NCI-H82 treated with DMSO at 0.1 percent for 48 hours (cell line): ENCODE data around the gene GJC2.
"Not testable (repeated sequence)": the region's sequence is repeated elsewhere in the genome, so short reads cannot be mapped to it uniquely, and the experiment has no call there.

Experiments
- DNase-seq: peaks from one replicate; lab custom pipeline; 2025; ENCODE audit not compliant: unreplicated experiment; lab: John Stamatoyannopoulos, UW

The GJC2 gene

DNA sequence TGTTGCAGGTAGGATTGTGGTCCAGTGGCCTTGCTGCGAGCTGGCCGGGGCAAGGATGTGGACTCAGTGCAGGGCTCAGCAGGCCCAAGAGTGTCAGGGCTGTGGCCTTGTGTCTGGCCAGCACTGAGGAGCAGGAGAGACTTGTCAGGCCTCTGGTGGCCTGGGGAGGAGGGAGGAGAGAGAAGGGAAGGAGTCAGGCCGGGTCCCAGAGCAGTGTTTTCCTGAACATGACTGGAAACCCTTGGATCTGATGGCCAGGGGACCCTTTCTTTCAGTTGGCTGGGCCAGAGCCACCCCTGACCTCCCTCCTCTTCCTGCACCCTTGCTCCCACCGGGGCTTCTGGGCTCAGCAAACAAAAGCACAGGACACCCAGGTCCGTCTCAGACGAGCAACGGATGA lies 20.9 kb downstream of the GJC2 start:
- no peak for DNase-seq

DNA sequence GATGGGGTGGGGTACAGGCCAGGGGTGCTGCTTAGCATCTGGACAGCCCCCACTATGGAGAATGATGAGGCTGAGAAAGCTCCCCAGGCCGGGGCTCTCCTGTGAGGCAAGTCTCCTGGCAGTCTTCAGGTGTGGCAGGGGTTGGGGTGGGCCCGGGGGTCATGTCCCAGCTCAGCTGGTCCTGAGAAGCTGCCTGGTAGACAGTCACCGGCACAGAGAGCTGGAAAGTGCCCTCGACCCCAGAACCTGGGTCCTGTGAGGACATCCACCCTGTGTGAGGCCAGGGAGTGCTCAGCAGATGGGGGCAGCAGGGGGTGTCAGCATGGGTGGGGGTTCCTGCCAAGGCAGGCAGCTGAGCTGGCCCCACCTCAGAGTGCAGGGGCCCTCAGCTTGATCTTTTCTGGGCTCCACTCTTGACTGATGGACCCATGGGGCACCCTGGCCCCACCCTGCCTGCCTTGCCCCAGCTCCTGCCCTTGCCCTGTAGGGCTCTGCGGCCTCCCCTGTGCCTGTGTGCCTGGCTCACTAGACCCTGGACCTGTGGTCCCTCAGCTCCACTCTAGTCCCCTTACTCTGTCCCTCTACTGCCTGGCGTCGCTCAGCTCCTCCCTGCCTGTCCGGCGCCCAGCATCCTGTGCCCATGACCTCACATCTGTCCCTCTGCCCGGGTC lies 21.6 kb downstream of the GJC2 start:
- DNase-seq, result no peak

DNA sequence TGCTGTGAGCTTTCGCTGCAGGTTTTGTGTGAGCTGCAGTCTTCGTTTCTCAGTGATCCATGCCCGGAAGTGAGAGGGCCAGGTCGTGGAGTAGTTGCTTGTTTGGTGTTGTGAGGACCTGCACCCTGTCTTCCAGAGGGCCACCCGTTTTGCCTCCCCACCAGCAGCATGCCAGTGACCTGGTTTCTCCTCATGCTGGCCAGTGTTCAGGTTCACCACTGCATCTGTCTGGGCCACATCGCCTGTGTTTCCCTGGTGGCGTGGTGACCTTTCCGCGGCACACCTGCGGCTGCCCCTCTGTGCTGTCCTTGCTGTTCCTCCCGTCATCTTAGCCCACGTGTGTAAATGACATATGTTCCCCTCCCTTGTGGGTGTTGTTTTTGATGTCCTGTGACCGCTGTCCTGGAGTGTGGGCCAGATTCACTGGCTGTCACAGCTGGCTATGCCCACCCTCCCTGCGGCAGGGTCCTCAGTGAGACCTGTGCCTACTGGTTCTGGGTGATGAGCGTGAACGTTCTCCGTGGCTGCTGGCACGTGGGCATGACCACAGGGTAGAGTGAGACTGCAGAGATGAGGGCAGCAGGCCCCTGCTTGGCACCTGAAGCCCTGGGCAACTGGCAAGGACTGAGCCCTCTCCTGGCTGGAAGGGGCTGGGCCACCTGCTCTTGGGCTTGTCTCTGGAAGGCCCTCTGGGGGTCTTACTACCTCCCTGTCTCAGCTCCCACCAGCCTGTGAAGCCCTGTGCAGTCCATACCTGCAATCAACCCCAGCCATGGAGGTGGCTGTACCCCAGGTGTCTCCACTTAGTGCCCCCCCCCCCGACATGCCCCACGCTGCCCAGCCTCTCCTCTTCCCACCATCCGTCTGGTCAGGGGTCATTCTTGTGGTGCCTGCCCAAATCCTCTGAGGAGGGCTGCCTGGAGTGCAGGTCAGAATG lies 23.1 kb downstream of the GJC2 start:
- no peak for DNase-seq

DNA sequence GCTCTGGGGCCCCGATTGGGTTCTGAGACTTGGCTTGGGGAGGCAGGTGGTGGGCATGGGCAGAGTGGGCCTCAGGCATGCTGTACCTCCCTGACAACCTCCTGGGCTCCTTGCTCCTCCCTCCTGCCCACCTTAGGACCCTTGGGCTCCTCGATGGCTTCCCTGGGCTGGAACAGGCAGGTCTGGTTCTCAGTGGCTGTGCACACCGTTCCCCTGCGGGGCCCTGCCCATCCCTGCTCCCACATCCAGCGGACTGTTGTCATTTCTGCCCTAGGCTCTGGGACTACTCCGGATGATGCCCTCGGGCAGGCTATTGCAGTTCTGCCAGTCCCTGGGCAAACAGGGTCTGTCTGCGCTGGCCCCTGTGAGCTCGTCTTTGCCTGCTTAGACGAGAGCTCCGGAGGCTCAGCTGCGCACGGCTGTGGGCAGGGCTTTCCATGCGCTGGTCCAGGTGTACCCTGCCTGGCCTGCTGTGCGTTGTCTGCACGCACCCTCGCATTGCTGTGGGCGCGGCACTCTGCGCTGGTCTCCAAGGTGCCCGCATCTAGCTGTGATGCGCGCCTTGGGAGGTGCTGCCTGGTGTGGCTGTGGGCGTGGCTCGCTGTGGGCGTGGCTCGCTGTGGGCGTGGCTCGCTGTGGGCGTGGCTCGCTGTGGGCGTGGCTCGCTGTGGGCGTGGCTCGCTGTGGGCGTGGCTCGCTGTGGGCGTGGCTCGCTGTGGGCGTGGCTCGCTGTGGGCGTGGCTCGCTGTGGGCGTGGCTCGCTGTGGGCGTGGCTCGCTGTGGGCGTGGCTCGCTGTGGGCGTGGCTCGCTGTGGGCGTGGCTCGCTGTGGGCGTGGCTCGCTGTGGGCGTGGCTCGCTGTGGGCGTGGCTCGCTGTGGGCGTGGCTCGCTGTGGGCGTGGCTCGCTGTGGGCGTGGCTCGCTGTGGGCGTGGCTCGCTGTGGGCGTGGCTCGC lies 24.1 kb downstream of the GJC2 start:
- DNase-seq, result not testable (repeated sequence)

DNA sequence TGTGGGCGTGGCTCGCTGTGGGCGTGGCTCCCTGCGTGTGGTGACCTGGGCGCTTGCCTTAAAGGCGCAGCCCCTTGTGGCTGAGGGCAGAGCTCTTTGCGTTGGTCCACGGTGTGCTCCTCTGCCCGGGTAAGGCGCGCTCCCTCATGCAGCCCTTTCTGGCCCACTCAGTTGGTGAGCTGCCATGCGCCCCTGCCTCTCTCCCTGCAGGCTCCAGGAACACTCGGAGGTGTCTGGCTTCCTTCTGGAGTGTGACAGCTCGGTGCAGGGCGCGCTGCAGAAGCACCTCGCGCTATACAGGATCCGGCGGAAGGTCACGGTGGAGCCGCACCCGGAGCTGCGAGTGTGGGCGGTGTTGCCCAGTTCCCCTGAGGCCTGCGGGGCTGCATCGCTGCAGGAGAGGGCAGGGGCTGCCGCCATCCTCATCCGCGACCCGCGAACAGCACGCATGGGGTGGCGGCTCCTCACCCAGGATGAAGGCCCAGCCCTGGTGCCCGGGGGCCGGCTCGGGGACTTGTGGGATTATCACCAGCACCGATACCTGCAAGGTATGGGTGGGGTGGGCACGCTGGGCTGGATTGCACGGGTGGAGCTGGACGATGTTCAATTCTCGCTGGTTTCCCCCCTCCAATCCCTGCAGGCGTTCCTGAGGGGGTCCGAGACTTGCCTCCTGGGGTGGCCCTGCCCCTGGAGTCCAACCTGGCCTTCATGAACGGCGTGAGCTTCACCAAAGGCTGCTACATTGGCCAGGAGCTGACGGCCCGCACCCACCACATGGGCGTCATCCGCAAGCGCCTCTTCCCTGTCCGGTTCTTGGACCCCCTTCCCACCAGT lies 25.0 kb downstream of the GJC2 start:
- DNase-seq, result no peak

DNA sequence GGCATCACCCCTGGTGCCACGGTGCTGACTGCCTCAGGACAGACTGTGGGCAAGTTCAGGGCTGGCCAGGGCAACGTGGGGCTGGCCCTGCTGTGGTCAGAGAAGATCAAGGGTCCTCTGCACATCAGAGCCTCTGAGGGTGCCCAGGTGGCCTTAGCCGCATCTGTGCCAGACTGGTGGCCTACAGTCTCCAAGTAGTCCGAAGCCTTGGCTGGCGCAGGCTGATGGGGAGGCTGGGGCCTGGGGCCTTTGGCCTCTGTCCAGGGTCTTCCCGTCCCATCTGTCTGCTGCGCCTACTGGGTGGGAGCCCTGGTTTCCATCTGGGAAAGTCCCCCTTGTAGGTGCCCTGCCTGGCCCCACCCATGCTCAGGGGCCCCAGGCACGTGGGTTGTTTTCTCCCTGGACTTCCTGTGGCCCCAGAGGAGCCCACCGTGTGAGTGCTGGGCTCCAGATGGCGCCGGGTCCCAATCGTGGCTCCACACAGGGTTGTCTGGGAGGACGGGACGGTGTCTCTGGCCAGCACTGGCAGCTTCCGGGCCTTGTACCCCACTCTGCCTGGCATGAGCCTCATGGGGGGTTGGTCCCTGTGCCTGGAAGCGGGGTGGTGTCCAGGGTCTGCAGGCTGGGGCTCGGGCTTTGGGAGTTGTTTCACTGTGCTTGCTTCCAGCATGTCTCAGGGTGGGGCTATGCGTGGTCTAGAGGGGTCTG lies 25.7 kb downstream of the GJC2 start:
- DNase-seq, result no peak

DNA sequence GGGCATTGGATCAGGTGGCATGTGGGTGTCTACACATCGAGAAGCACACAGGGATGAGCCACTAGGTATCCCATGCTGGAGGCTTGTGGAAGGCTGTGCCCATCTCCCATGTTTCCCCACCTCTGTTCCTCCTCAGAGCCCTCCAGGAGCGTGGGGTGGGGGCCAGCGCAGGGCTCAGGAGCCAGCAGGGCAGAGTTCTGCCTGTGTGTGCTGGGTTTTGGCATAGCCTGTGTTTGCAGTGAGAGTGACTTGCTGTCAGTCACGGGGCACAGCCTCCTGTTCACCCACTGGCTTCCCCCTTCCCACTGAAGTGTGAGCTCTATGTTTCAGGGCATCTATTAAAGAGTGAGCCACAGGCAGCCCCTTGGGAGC lies 26.3 kb downstream of the GJC2 start:
- DNase-seq, result no peak

DNA sequence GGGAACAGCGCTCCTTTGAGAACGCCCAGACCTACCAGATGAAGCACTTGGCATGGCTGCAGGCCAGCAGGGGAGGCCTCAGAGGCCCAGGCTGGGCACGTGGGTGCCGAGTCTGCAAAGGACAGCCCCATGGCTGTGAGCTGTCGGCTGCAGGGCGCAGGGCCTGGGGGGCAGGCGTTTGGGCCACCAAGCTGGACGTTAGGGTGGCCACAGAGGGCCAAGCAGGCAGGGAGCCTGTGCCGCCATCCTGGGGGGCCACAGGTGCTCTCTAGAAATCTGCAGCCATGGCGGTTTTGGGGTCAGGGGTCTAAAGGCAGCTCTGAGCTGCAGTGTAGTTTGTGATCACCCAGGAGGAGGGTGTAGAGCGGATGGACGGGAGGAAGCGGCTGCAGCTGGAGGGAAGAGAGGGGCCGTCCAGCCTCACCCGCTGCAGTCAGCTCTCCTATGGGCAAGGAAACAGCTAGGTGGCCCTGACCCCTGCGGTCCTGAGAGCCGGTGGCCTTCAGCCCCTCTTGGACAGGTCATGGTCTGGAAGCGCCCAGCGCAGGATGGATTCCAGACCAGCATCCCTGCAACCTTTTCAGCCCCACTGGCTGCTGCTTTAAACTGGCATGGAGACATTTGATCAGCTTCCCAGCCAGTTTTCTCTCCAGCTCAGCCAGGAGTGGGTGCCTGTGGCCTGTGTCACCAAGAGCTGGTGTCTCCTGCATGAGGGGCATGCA lies 26.9 kb downstream of the GJC2 start:
- no peak for DNase-seq

DNA sequence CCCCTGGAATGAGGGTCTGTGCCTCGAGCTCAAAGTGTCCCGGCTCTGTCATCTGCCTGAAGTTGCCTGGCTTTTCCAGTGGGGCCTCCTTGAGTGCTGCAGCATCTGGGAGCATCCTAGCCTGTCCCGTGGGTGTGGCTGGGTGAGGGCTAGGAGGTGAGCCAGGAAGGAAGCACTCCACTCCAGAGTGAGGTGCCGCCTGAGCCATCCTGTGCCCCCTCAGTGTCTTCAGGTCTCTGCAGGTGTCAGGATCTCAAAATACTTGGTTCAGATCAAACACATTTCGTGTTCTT lies 27.4 kb downstream of the GJC2 start:
- DNase-seq, result no peak

DNA sequence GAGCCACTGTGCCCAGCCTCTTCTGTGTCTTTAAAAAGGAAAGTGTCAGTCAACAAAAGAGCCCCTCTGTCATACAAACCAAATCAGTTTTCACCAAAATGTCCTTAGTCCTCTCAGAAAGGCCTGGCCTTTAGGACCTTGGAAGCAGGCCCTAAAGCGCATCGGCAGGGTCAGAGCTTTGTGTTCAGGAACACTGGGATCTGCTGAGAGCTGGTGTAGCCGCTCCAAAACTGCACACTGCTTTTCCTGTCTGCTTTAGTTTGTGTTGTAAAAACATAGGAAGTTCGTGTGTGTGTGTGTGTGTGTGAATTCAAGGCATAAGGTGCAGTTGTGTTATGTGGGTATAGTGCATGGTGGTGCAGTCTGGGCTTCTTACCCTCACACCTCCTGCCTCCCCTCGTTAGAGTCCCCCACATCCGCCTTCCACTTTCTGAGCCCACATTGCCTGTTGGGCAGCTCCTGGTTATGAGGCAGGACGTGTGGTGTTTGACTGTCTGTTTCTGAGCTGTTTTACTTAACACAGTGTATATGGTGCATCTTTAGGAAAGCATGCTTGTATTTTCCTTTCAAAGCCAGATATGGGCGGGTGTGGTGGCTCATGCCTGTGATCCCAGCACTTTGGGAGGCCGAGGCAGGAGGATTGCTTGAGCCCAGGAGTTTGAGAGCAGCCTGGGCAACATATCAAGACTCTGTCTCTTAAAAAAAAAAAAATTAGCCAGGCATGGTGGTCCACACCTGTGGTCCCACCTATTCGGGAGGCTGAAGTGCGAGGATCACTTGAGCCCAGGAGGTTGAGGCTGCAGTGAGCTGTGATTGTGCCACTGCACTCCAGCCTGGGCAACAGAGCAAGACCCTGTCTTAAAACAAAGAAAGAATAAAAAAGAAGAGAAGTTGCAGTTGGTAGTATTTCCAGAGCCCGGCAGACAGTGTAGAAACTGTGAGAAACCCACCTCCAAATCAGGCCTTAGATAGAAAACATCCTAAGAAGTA lies 28.3 kb downstream of the GJC2 start:
- DNase-seq, result no peak

DNA sequence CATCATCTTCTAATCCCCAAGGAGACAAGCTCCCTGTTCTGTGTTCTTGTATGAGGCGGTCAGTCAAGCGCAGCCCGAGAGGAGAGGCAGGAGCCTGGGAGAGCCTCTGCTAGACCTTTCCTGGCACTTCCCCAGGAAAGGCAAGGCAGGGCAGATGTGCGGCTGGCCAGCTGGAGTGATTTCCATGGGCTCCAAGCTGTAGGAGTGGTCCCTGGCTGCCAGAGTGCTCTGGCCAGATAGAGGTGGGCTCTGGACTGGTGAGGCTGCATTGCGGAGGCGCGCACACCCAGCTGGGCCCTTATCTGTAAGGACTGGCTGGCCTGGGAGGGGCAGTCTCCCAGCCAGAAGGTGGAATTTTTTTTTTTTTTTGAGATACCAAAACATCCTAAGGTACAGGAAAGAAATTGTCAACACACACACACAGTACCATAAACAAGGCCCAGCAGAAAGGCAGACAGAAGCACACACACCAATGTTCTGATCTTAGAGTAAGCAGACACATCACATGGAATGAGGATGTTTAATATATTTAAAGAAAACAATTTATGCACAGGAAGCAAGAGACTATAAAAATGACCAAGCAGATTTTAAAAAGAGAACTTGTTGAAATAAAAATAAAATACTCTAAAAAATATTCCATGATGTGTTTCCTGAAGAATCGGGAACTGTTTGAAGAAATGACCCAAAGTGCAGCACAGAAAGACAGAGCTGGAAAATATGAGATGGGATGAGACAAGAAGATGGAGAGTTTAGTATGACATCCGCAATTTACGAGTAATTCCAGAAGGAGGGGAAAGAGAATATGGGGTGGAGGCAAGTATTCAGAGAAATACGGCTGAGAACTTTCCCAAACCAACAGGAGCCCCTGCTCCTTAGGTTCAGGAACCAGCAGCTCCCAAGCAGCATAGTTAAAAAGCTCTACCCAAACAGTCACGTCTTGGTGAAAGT lies 29.3 kb downstream of the GJC2 start:
- DNase-seq, result no peak

DNA sequence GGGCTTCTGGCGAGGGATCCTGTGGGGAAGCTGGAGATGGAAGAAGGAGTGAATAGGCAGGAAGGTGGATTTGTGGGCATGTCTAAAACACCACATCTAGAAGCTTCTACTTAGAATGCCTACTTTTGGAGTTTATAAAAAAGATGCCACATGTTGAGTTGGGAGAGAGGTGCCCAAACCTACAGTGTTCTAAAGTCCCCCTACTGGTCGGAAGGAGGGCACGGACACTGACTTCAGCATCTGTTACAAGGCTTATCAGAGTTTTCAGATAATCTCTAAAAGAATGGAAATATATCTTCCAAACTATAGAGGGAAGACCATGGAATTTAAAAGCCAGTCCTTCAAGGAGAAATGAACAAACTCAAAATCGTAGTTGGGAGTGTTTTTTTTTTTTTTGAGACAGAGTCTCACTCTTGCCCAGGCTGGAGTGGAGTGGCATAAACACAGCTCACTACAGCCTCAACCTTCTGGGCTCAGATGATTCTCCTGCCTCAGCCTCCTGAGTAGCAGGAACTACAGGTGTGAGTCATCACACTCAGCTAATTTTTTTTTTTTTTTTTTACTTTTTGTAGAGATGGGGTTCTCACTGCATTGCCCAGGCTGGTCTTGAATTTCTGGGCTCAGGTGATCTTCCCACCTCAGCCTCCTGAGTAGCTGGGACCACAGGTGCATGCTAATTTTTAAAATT lies 30.7 kb downstream of the GJC2 start:
- DNase-seq, result no peak

DNA sequence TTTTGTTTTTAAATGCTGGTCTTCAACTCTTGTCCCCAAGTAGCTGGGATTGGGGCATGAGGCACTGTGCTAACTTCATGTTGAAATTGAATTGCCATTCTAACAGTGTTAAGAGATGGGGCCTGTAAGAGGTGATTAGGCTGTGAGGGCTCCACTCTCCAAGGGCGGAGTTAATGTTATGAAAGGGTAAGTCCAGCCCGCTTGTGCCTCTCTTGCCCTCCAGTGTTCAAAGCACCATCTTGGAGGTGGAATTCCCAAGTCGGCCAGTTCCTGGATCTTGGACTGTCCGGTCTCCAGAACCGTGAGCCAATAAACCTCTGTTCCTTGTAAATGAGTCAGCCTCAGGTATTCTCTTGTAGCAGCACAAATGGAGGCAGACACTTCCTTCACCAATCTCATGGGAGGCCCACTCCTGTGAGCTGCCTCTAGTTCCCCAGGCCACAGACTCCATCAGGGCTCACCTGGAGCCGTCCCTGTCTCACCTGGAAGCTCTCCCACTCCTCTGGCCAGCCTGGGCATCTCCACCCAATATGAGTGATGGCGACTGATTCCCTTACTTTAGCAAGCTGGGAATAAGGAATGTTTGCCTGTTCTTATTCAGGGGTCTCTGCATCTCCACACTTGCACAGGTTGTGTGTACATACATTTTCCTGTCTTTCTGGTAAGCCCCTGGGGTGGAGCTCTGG lies 31.4 kb downstream of the GJC2 start:
- DNase-seq, result no peak

DNA sequence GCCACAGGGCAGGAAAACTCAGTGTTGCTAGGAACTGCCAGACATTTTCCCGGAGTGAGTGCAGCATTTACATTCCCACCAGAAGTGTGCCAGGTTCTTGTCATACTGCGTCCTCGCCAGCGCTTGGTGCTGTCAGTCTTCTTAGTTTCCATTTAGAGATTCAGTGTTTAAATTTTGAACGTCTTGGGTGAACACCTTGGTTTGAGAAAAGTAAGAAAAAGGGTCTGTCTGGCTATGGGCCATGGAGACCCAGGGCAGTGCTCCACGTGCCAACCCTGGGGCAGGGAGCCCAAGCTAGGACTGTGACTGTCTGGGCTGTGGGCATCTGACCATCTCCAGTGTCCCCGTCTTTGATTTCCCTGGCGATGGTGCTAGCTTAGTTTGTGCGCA lies 31.9 kb downstream of the GJC2 start:
- no peak for DNase-seq

DNA sequence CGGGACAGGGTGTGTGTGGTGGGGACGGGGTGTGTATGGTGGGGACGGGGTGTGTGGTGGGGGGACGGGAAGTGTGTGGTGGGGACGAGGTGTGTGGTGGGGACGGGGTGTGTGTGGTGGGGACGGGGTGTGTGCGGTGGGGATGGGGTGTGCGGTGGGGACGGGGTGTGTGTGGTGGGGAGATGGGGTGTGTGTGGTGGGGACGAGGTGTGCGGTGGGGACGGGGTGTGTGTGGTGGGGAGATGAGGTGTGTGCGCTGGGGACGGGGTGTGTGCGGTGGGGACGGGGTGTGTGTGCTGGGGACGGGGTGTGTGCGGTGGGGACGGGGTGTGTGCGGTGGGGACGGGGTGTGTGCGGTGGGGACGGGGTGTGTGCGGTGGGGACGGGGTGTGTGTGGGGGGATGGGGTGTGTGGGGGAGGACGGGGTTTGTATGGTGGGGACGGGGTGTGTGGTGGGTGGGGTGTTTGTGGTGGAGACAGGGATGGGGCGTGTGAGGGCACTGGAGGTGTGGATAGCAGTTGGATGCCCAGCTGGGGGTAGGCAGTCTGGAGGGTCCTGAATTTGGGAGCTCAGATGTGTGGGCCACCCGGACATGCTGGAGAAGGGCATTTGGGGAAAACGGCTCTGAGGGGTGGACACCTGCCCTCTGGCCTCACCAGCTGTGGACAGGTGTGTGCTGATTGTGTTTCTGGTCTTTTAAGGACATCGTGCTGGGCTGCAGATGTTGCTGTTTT lies 32.7 kb downstream of the GJC2 start:
- DNase-seq, result no peak
